Gastroesophageal sphincter (tissue), 4 donors: ENCODE data around the gene CLDN20. TPM values are rescaled to one million over a fixed set of nuclear protein-coding genes. Genes with fewer than 3 reads are reported as not detected.
A peak's percentile ranks its signal among the peaks of the same experiment; 100 is the strongest.

Experiments used
- ATAC-seq: fragments of 150-250 bp; one replicate; pipeline ENCODE4 v1.9.1; 2016; ENCODE audit warnings: mild to moderate bottlenecking, moderate library complexity
- H3K27ac ChIP-seq, 4 donors: fragments of 200-600 bp; sonication (generic) in 3 of 4; 1 replicate in 3 of 4; 2 replicates in 1 of 4; pipeline ENCODE4 v1.5.1; 2016 to 2019
- H3K27me3 ChIP-seq: fragments of 200-600 bp; sonication (generic); one replicate; pipeline ENCODE4 v1.5.1; 2019
- H3K36me3 ChIP-seq, 2 donors: fragments of 200-600 bp; sonication (generic); one replicate each; pipeline ENCODE4 v1.5.1; 2019; ENCODE audit warnings: control low read depth in 1 of 2
- H3K4me1 ChIP-seq, 3 donors: fragments of 200-600 bp; sonication (generic); 1 replicate in 2 of 3; 2 replicates in 1 of 3; pipeline ENCODE4 v1.5.1; 2016 to 2019; ENCODE audit warnings: control low read depth in 2 of 3
- H3K4me3 ChIP-seq, 2 donors: fragments of 200-600 bp; sonication (generic); one replicate each; pipeline ENCODE4 v1.5.1; 2019; ENCODE audit warnings: mild to moderate bottlenecking in 1 of 2, moderate library complexity in 1 of 2
- H3K9me3 ChIP-seq, 3 donors: fragments of 200-600 bp; sonication (generic); one replicate each; pipeline ENCODE4 v1.5.1; 2017 to 2019; ENCODE audit warnings: control low read depth in 2 of 3
- EP300 ChIP-seq: sonication (generic); formaldehyde crosslinking; IDR thresholded peaks from one replicate; pipeline ENCODE4 v1.6.1; 2017; ENCODE audit warnings: antibody characterized with exemption, mild to moderate bottlenecking
- POLR2A ChIP-seq, 2 donors: fragments of 450-650 bp; IDR thresholded peaks; one replicate each; pipeline ENCODE4 v1.6.1; 2017; ENCODE audit warnings: antibody characterized with exemption in 2 of 2, mild to moderate bottlenecking in 2 of 2, moderate library complexity in 1 of 2
- POLR2AphosphoS5 ChIP-seq: sonication (generic); formaldehyde crosslinking; IDR thresholded peaks from one replicate; pipeline ENCODE4 v1.6.1; 2017; ENCODE audit warnings: antibody characterized with exemption
- WGBS, 2 donors: methylation state at CpG; one replicate each; pipeline ENCODE4 v1.1.5; 2018; ENCODE audit warnings: low coverage in 1 of 2; 5-methylcytosine and 5-hydroxymethylcytosine counted together
- total RNA-seq, 4 donors: library from RNA; depleted of rRNA; stranded (reverse); fragments of >200 nt; gene quantifications; one replicate each; pipeline ENCODE4 v1.1.0, GENCODE V29; 2016
- TF ChIP-seq, protein P1 (sequence below), 4 experiments: fragments of 200-600 bp in 2 of 4; fragments of 450-650 bp in 2 of 4; sonication (generic) in 1 of 4; IDR thresholded peaks; one replicate each; pipeline ENCODE4 v1.5.1; 2017 to 2019; ENCODE audit warnings: antibody characterized with exemption in 4 of 4, mild to moderate bottlenecking in 2 of 4, moderate library complexity in 2 of 4

Gene CLDN20
- total RNA-seq, 4 donors from 2014 or later, result 0.27 TPM; not detected in 3

DNA sequence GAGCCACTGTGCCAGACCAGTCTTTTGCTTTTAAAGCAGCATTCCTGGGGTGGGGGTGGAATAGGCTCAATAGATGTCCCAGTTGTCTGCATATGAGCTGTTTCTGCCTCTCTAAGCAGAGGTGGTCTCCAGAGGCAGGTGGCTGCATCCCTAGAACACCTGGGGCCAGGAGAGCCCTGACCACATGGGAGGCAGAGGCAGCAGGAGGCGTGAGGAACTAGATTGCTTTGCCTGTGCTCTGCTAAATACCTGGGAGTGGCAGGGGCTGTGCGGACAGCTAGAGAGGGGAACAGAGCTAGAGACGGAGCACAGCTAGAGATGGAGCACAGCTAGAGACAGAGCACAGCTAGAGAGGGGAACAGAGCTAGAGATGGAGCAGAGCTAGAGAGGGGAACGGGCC is 29.1 kb upstream of the CLDN20 start:
- ATAC-seq, result no peak
- peaks cover 0 to 28% (median 0%) of the 10 kb centered on the region in 3 donors for H3K4me1 ChIP-seq
- H3K9me3 ChIP-seq, result no peaks in the 10 kb centered on the region
- H3K36me3 ChIP-seq, result no peaks in the 10 kb centered on the region
- peak overlapping the region; percentile 43 to 79 (median 59) for H3K27ac ChIP-seq
- no peak overlapping the region for H3K4me3 ChIP-seq
- WGBS, 2 donors, result 62 to 84% methylated on average over 2 to 4 of the region's 4 CpGs
- TF ChIP-seq POLR2AphosphoS5, result no peak
- no peak for TF ChIP-seq EP300
- no peak for TF ChIP-seq POLR2A (IDR thresholded peaks at IDR 0.05)
- TF ChIP-seq, protein P1, sequence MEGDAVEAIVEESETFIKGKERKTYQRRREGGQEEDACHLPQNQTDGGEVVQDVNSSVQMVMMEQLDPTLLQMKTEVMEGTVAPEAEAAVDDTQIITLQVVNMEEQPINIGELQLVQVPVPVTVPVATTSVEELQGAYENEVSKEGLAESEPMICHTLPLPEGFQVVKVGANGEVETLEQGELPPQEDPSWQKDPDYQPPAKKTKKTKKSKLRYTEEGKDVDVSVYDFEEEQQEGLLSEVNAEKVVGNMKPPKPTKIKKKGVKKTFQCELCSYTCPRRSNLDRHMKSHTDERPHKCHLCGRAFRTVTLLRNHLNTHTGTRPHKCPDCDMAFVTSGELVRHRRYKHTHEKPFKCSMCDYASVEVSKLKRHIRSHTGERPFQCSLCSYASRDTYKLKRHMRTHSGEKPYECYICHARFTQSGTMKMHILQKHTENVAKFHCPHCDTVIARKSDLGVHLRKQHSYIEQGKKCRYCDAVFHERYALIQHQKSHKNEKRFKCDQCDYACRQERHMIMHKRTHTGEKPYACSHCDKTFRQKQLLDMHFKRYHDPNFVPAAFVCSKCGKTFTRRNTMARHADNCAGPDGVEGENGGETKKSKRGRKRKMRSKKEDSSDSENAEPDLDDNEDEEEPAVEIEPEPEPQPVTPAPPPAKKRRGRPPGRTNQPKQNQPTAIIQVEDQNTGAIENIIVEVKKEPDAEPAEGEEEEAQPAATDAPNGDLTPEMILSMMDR (IDR thresholded peaks at IDR 0.05), result no peak
- no peaks in the 10 kb centered on the region for H3K27me3 ChIP-seq

DNA sequence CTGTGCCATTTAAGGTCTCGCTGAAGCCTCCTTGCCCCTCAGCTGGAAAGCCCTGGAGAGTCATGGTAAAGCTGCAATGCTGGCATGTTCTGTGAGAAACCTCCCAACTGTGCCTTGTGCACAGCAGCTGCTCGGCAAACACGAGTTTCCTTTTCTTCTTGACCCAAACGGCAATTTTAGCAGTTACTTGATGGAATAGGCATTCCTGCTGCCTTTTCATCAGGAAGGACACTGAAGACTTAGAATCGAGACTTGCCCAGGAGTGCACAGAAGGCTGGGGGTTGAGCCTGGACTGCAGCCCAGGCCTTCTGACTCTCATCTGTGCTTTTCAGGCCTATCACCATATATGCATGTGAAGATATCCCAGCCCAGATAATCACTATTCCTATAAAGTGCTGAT is 28.7 kb upstream of the CLDN20 start:
- ATAC-seq, result no peak
- Histone ChIP-seq H3K27ac (peak overlapping the region; percentile 43 to 79 (median 59)), H3K27me3 (no peaks in the 10 kb centered on the region), H3K9me3 (no peaks in the 10 kb centered on the region), H3K4me1 (peaks cover 0 to 29% (median 0%) of the 10 kb centered on the region in 3 donors), H3K36me3 (no peaks in the 10 kb centered on the region), H3K4me3 (no peak overlapping the region)
- TF ChIP-seq POLR2AphosphoS5 (no peak), POLR2A (IDR thresholded peaks at IDR 0.05) (no peak), EP300 (no peak)
- TF ChIP-seq, protein P1 (IDR thresholded peaks at IDR 0.05), result no peak
- 31 to 42% methylated on average over 5 of the region's 5 CpGs for WGBS, 2 donors

DNA sequence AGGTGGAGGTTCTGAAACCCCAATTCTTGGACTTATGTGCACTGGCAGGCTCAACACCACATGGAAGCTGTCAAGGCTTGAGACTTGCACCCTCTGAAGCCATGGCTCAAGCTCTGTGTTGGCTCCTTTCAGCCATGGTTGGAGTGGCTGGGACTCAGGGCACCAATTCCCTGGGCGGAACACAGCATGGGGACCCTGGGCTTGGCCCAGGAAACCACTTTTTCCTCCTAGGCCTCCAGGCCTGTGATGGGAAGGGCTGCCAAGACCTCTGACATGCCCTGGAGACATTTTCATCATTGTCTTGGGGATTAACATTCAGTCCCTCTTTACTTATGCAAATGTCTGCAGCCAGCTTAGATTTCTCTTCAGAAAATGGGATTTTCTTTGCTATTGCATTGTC is 26.2 kb upstream of the CLDN20 start:
- H3K4me3 ChIP-seq, result no peak overlapping the region
- no peak for ATAC-seq
- no peak overlapping the region for H3K27ac ChIP-seq
- TF ChIP-seq, protein P1 (IDR thresholded peaks at IDR 0.05), result no peak
- no peak for TF ChIP-seq EP300
- TF ChIP-seq POLR2AphosphoS5, result no peak
- no peak for TF ChIP-seq POLR2A (IDR thresholded peaks at IDR 0.05)
- H3K27me3 ChIP-seq, result no peaks in the 10 kb centered on the region
- peaks cover 0 to 49% (median 0%) of the 10 kb centered on the region in 3 donors for H3K4me1 ChIP-seq
- H3K9me3 ChIP-seq, result no peaks in the 10 kb centered on the region
- 100% methylated on average over 1 of the region's 1 CpG; no CpG with 5 or more reads in 1 of the 2 donors for WGBS, 2 donors
- no peaks in the 10 kb centered on the region for H3K36me3 ChIP-seq

DNA sequence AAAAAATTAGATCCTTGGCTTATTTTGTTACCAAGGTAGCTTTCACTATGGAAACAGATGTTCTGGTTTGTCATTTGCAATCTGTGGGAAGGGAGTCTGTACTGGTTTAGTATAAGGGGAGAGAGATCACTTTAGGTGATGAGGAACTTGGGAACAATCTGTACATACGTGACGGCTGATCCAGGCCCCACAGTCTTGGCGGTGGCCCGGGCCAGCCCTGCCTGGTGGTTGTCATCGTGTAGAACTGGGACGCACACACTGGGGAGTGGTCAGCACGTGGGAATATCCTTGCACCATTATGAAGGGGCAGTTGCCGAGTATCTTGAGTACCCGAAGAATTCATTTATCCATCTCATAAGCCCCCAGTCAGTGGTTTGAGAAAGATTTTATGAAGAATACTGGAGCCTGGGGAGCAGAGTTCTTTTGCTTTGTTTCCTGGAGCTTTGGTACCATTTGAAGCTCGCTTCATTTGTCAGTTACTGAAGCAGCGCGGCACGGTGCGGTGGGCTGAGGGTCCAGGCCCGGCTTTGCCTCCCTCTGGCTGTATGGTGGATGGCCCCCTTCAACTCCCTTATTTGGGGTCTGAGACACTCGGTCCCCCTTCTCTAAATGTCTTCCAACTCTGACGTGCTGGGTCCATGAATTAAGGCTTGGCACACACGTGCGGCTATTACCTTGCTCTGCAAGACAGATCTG is 22.8 kb upstream of the CLDN20 start:
- Histone ChIP-seq H3K27ac (peak overlapping the region; percentile 8 to 71 (median 70)), H3K9me3 (no peaks in the 10 kb centered on the region), H3K4me1 (peaks cover 0 to 40% (median 0%) of the 10 kb centered on the region in 3 donors), H3K27me3 (no peaks in the 10 kb centered on the region), H3K4me3 (no peak overlapping the region), H3K36me3 (no peaks in the 10 kb centered on the region)
- WGBS, 2 donors, result 80 to 90% methylated on average over 4 to 17 of the region's 19 CpGs
- no peak for ATAC-seq
- TF ChIP-seq EP300 (no peak), POLR2AphosphoS5 (no peak)
- TF ChIP-seq, protein P1 (IDR thresholded peaks at IDR 0.05), result no peak

DNA sequence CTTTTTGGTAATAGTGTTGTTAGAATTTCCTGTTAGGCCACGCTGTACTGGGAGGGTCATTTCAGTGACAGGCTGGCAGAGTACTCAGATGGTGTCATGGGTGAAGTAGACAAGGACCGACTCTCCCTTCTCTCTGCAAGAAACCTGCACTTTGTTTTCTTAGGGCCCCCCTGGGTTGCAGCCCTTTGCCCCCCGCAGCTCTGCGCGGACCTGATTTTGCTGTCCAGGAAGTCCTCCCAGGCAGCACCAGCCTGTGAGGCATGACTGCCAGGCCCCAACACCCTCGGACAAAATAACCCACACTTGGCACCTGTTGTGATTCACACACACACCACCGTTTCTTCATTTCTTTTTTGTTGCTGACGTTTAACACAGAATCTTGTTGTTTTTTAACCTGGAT is 21.8 kb upstream of the CLDN20 start:
- Histone ChIP-seq H3K36me3 (no peaks in the 10 kb centered on the region), H3K4me3 (no peak overlapping the region), H3K4me1 (peaks cover 0 to 40% (median 0%) of the 10 kb centered on the region in 3 donors), H3K27ac (peak overlapping the region in 3 of 4 donors; percentile 70 to 71 (median 70)), H3K9me3 (no peaks in the 10 kb centered on the region), H3K27me3 (no peaks in the 10 kb centered on the region)
- ATAC-seq, result no peak
- no peak for TF ChIP-seq EP300
- 70 to 85% methylated on average over 2 to 7 of the region's 8 CpGs for WGBS, 2 donors
